ENCODE measurements around the gene GNAT1. TPM values are rescaled to one million over a fixed set of nuclear protein-coding genes. Genes with fewer than 3 reads are reported as not detected.

The GNAT1 gene
- total RNA-seq, 1 experiment from 2014 or later = 0.13 TPM

DNA sequence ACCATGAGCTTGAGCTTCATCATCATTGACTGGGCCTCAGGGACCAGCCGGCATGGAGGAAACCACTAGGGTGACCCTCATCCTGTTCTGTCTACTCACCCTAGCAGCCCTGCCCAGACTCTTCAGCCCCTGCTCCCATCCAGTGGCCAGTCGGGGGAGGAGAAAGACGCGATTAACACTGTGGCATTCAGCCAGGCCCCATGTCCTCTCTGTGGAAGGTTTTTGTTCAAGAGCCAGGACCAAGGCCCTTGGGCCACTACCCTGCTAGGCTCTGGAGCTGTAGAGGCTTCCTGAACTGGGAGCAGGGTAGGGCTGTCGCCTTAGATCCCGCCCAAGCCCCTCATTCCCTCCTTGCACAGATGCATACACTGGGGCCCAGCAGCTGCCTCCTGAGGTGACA lies 28.7 kb downstream of the GNAT1 start (continued):
- TF ChIP-seq, protein P1, sequence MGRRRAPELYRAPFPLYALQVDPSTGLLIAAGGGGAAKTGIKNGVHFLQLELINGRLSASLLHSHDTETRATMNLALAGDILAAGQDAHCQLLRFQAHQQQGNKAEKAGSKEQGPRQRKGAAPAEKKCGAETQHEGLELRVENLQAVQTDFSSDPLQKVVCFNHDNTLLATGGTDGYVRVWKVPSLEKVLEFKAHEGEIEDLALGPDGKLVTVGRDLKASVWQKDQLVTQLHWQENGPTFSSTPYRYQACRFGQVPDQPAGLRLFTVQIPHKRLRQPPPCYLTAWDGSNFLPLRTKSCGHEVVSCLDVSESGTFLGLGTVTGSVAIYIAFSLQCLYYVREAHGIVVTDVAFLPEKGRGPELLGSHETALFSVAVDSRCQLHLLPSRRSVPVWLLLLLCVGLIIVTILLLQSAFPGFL (CRISPR knock-in tag; IDR thresholded peaks at IDR 0.05; ENCODE audit: borderline replicate concordance) = no peak
- TF ChIP-seq, protein P2, sequence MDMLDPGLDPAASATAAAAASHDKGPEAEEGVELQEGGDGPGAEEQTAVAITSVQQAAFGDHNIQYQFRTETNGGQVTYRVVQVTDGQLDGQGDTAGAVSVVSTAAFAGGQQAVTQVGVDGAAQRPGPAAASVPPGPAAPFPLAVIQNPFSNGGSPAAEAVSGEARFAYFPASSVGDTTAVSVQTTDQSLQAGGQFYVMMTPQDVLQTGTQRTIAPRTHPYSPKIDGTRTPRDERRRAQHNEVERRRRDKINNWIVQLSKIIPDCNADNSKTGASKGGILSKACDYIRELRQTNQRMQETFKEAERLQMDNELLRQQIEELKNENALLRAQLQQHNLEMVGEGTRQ (CRISPR knock-in tag; IDR thresholded peaks at IDR 0.05) = no peak
- TF ChIP-seq, protein P3, sequence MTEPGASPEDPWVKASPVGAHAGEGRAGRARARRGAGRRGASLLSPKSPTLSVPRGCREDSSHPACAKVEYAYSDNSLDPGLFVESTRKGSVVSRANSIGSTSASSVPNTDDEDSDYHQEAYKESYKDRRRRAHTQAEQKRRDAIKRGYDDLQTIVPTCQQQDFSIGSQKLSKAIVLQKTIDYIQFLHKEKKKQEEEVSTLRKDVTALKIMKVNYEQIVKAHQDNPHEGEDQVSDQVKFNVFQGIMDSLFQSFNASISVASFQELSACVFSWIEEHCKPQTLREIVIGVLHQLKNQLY (CRISPR knock-in tag; IDR thresholded peaks at IDR 0.05) = no peak
- TF ChIP-seq NFATC4 (CRISPR knock-in tag; IDR thresholded peaks at IDR 0.05) = no peak
- no peak for TF ChIP-seq GABPB1 (CRISPR knock-in tag; IDR thresholded peaks at IDR 0.05)
- TF ChIP-seq, protein P4, sequence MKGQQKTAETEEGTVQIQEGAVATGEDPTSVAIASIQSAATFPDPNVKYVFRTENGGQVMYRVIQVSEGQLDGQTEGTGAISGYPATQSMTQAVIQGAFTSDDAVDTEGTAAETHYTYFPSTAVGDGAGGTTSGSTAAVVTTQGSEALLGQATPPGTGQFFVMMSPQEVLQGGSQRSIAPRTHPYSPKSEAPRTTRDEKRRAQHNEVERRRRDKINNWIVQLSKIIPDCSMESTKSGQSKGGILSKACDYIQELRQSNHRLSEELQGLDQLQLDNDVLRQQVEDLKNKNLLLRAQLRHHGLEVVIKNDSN (CRISPR knock-in tag; IDR thresholded peaks at IDR 0.05) = no peak
- no peak for TF ChIP-seq FOXK1 (CRISPR knock-in tag; IDR thresholded peaks at IDR 0.05)
- TF ChIP-seq MYBL2 (CRISPR knock-in tag; IDR thresholded peaks at IDR 0.05) = no peak

DNA sequence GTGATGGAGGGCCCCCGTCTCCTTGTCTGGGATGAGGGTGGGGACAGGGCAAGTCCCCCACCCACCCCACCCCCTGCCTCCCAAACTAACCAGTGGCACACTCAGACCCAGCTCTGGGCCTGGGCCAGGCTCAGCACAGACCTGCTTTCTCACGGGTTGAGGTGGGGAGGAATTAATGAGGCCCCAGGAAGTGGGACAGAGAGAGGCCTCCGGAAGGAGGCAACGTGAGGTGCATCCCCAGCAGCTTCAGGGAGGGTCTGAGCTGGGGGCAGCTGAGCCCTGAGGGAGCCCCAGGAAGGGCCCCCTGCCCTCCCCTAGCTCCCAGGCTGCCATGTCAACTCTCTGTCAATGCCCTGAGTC lies 29.6 kb downstream of the GNAT1 start:
- DNase-seq (ENCODE audit: low spot score) (no peak), ATAC-seq (no peak)
- TF ChIP-seq GTF2I (CRISPR knock-in tag; conservative IDR thresholded peaks at IDR 0.05) = no peak
- TF ChIP-seq MXD4 (CRISPR knock-in tag; IDR thresholded peaks at IDR 0.05; ENCODE audit: borderline replicate concordance) = no peak
- TF ChIP-seq CBFB (CRISPR knock-in tag; IDR thresholded peaks at IDR 0.05; ENCODE audit: low read depth) = no peak
- no peak for TF ChIP-seq SMAD4 (CRISPR knock-in tag; IDR thresholded peaks at IDR 0.05)
- TF ChIP-seq ESRRA (CRISPR knock-in tag; IDR thresholded peaks at IDR 0.05; ENCODE audit: borderline replicate concordance) = no peak
- no peaks in the 10 kb centered on the region for H3K9me3 Mint-ChIP-seq
- H3K4me1 Mint-ChIP-seq = peaks cover 7% of the 10 kb centered on the region
- ChIA-PET POLR2A (interaction anchor here (1.1 kb wide), 1 partner anchor 27 kb away, joined by 7 read pairs; no protein-coding TSS in a partner anchor), CTCF (interaction anchor here (0.6 to 17.1 kb wide), 29 partner anchors 9 to 154 kb away, joined by 3 to 604 read pairs (median 6); partner anchors contain the start of genes GNAI2, GNAT1, HYAL1 and RASSF1)
- H3K36me3 Mint-ChIP-seq = no peaks in the 10 kb centered on the region
- no peak overlapping the region for H3K4me3 Mint-ChIP-seq
- no peaks in the 10 kb centered on the region for H3K27me3 Mint-ChIP-seq (ENCODE audit: low read depth)
- H3K27ac Mint-ChIP-seq = no peak overlapping the region

DNA sequence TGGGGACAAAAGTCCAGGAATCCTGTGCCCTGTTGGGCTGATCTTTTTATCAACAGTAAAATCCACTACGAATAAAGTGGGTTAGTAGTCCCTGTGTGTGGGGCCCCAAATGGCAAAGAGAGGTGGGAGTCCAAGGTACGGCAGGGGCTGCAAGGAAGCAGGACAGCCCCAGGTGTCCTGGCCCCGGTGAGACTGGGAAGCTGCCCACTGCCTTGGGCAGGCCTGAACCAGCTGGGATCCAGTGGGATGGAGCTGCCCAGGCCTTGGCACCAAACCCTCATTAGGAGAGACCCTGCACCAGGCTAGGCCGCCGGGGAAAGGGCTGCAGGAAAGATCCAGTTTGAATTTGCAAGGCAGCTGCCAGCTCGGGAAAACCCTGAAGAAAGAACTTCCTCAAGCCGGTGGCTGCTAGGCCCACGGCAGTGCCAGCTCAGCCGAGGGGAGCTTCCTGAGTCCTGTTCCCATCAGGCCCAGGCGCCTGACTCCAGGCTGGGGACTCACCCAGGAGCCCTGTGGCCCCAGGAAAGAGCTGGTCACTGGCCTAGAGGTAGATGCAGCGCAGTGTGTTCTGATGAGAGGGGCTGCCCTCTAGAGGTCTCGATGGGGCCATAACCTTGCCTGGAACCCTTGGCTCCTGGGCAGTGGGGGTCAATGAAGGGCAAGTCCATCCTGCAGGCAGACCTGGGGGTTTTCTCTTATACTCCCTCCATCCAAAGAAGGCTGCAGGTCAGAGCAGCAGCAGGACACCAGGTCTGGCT lies 30.2 kb downstream of the GNAT1 start:
- TF ChIP-seq ZNF263 (CRISPR knock-in tag; IDR thresholded peaks at IDR 0.05; ENCODE audit: low read depth) (no peak), TCF7 (CRISPR knock-in tag; IDR thresholded peaks at IDR 0.05; ENCODE audit: low read depth) (no peak), NR1H2 (CRISPR knock-in tag; IDR thresholded peaks at IDR 0.05) (no peak), FOXP1 (CRISPR knock-in tag; IDR thresholded peaks at IDR 0.05; ENCODE audit: borderline replicate concordance) (0 out of 2 replicates have a peak, but pooled peaks have one; percentile 21), ZBTB21 (CRISPR knock-in tag; IDR thresholded peaks at IDR 0.05; ENCODE audit: borderline replicate concordance) (peak; percentile 46; the same call in 1 of the 2 replicates), HMGA2 (CRISPR knock-in tag; IDR thresholded peaks at IDR 0.05) (no peak), SOX15 (CRISPR knock-in tag; IDR thresholded peaks at IDR 0.05) (no peak)
- TF ChIP-seq, protein P5, sequence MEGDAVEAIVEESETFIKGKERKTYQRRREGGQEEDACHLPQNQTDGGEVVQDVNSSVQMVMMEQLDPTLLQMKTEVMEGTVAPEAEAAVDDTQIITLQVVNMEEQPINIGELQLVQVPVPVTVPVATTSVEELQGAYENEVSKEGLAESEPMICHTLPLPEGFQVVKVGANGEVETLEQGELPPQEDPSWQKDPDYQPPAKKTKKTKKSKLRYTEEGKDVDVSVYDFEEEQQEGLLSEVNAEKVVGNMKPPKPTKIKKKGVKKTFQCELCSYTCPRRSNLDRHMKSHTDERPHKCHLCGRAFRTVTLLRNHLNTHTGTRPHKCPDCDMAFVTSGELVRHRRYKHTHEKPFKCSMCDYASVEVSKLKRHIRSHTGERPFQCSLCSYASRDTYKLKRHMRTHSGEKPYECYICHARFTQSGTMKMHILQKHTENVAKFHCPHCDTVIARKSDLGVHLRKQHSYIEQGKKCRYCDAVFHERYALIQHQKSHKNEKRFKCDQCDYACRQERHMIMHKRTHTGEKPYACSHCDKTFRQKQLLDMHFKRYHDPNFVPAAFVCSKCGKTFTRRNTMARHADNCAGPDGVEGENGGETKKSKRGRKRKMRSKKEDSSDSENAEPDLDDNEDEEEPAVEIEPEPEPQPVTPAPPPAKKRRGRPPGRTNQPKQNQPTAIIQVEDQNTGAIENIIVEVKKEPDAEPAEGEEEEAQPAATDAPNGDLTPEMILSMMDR (IDR thresholded peaks at IDR 0.05) = no peak; the same call in 1 of the 2 replicates
- TF ChIP-seq, protein P6, sequence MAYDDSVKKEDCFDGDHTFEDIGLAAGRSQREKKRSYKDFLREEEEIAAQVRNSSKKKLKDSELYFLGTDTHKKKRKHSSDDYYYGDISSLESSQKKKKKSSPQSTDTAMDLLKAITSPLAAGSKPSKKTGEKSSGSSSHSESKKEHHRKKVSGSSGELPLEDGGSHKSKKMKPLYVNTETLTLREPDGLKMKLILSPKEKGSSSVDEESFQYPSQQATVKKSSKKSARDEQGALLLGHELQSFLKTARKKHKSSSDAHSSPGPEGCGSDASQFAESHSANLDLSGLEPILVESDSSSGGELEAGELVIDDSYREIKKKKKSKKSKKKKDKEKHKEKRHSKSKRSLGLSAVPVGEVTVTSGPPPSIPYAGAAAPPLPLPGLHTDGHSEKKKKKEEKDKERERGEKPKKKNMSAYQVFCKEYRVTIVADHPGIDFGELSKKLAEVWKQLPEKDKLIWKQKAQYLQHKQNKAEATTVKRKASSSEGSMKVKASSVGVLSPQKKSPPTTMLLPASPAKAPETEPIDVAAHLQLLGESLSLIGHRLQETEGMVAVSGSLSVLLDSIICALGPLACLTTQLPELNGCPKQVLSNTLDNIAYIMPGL (CRISPR knock-in tag; IDR thresholded peaks at IDR 0.05) = peak; percentile 28; the same call in 1 of the 2 replicates
- H3K27me3 Mint-ChIP-seq (ENCODE audit: low read depth) = peaks cover under 1% of the 10 kb centered on the region
- ChIA-PET POLR2A (interaction anchor here (0.9 to 1.4 kb wide), 3 partner anchors 19 to 27 kb away, joined by 3 to 7 read pairs (median 4); no protein-coding TSS in a partner anchor), CTCF (interaction anchor here (0.6 to 17.1 kb wide), 36 partner anchors 9 to 153 kb away, joined by 3 to 604 read pairs (median 5); partner anchors contain the start of genes GNAI2, GNAT1, HYAL1 and HYAL3)
- H3K4me3 Mint-ChIP-seq = no peak overlapping the region
- H3K36me3 Mint-ChIP-seq = no peaks in the 10 kb centered on the region
- ATAC-seq (peak; percentile 84), DNase-seq (ENCODE audit: low spot score) (peak; percentile 78)
- H3K9me3 Mint-ChIP-seq = no peaks in the 10 kb centered on the region
- H3K4me1 Mint-ChIP-seq = peaks cover 9% of the 10 kb centered on the region
- no peak overlapping the region; the same call in 1 of the 2 replicates for H3K27ac Mint-ChIP-seq
